HL-60/S4 (cell line): Measurements from ENCODE around the gene NXNL1.

Source experiments
- in situ Hi-C: fragments of 300-500 bp; cut with MboI; formaldehyde crosslinking; loops from 2 replicates; pipeline ENCODE4 v1.14.3; 2022; ENCODE audit warnings: low sequenced_read_pairs

NXNL1 gene

GRCh38 chr19:17423429-17424208, 37.1 kb downstream of the NXNL1 start:
- in situ Hi-C loops = no loop called here

- in situ Hi-C loops = no loop called here
Measured at GRCh38 chr19:17421942-17422341, 38.8 kb downstream of the NXNL1 start.

- in situ Hi-C loops = no loop called here
Measured at GRCh38 chr19:17420475-17420924, 40.2 kb downstream of the NXNL1 start.

GRCh38 chr19:17419621-17420474, 40.9 kb downstream of the NXNL1 start, which contains the start of gene MVB12A:
MVB12A (plus strand) TSS chr19:17420047; CDS start chr19:17420136, 89 bp downstream.
- in situ Hi-C loops = no loop called here

- in situ Hi-C loops = no loop called here
Measured at GRCh38 chr19:17419154-17419620, 41.5 kb downstream of the NXNL1 start.

GRCh38 chr19:17418710-17419109, 42.0 kb downstream of the NXNL1 start:
- in situ Hi-C loops = no loop called here

- in situ Hi-C loops = no loop called here
Measured at GRCh38 chr19:17415121-17415520, 45.6 kb downstream of the NXNL1 start.

- in situ Hi-C loops = no loop called here
Measured at GRCh38 chr19:17414097-17414496, 46.6 kb downstream of the NXNL1 start.

- in situ Hi-C loops = no loop called here
Measured at GRCh38 chr19:17411801-17412200, 48.9 kb downstream of the NXNL1 start.

GRCh38 chr19:17409990-17410389, 50.7 kb downstream of the NXNL1 start:
- in situ Hi-C loops = no loop called here

- in situ Hi-C loops = no loop called here
Measured at GRCh38 chr19:17406887-17407196, 53.9 kb downstream of the NXNL1 start.

GRCh38 chr19:17406046-17406886, 54.5 kb downstream of the NXNL1 start:
- in situ Hi-C loops = no loop called here
